HK-2 (cell line): ENCODE data around the gene ACKR2.

Experiments
- DNase-seq: peaks from one replicate; pipeline ENCODE4 v3.0.0-alpha.2; 2018; ENCODE audit not compliant: unreplicated experiment

Gene ACKR2

GRCh38 chr3:42887084-42887483 lies 77.8 kb downstream of the ACKR2 start:
- DNase-seq: no peak

DNA sequence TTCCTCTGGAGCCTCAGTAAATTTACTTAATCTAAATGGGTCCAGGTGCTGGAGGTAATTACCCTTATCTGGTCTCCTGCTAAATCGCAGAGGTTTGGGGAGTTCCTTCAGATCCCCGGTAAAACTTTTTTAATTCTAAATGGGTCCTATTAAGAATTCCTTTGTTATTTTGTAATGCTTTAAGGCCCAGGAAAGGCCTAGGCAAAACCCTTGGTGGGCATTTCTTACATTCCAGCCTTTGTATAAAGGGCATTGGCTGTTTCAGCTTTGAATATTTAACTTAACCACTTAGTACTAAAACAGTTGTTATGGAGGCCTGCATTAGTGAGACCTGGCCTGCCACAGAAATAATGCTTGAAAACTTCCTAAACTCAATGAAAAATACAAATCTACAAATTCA lies 81.8 kb downstream of the ACKR2 start:
- DNase-seq: no peak

DNA sequence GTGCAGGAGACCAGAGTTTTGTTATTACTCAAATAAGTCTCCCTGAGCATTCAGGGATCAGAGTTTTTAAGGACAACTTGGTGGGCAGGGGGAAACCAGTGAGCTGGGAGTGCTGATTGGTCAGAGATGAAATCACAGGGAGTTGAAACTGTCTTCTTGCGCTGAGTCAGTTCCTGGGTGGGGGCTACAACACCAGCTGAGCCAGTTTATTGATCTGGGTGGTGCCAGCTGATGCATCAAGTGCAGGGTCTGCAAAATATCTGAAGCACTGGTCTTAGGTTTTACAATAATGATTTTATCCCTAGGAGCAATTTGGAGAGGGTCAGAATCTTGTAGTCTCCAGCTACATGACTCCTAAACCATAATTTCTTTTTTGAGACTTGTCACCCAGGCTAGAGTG lies 82.9 kb downstream of the ACKR2 start:
- DNase-seq: no peak

- no peak for DNase-seq
These were observed 83.6 kb downstream of the ACKR2 start for GRCh38 chr3:42892807-42893206.

GRCh38 chr3:42894698-42895579 lies 85.7 kb downstream of the ACKR2 start:
- no peak for DNase-seq

DNA sequence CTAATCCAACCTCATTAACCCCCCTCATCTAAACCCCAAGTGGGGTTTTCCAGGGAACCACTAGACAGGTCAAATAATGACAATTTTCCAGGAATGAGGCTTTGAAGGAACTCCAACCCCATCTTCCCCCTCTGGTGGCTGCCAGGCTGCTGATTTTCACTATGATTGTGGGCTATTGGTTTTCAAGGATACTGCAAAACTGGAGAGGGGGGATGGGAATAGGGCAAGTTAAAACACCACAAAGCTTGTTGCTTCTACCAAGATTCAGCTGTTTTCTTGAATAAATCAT lies 86.3 kb downstream of the ACKR2 start:
- DNase-seq: no peak

DNA sequence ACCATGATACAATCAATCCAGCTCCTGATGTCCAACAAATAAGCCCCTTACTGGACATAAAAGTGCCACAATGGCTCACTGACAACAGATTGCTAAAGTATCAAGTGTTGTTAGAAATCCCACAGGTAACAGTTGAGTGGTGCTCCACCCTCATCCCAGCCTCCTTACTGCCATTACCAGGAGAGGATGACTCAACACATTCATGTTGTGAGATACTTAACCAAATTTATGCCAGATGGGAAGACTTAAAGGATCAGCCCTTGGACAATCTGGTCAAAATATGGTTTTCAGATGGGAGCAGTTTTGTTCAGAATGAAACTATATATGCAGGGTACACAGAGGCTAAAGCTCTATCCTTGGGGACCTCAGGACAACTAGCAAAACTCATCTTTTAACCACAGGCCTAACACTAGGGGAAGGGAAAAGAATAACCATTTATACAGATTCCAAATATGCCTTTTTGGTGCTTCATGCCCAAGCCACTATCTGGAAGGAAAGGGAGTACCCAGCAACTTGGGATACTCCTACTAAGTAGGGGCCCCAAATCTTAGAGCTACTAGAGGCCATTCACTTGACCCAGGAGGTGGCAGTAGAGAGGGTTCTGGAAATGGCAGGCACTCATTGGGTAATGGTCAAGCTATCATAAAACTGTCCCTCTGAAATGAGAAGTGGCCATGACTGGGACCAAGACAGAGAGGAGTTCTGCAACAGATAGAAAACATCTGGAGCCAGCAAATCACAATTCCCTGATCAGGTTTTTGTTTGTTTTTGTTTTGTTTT lies 89.8 kb downstream of the ACKR2 start:
- DNase-seq: no peak

- no peak for DNase-seq
These were observed 91.2 kb downstream of the ACKR2 start for GRCh38 chr3:42900226-42901072.

GRCh38 chr3:42901073-42901415 lies 91.8 kb downstream of the ACKR2 start:
- DNase-seq: no peak

DNA sequence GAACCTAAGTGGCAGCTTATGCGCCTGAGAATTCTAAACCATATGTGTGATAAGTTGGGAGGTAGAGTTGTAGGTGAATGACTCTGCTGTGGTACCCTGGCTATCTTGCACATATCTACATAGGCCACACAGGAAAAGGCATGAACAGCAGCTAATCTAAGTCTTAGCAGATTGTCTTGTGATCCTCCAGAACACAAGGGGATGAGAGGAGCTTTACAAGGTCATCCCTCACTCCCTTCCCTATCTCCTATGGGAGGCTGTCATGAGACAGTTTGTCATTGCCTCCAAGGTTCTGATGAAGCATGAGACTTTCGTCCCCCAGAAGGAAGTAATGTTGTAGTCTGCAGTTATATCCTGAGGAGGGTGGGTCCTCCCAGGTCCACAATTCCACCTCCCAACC lies 93.0 kb downstream of the ACKR2 start:
- no peak for DNase-seq

- DNase-seq: no peak
These were observed 94.8 kb downstream of the ACKR2 start for GRCh38 chr3:42904076-42904475.

DNA sequence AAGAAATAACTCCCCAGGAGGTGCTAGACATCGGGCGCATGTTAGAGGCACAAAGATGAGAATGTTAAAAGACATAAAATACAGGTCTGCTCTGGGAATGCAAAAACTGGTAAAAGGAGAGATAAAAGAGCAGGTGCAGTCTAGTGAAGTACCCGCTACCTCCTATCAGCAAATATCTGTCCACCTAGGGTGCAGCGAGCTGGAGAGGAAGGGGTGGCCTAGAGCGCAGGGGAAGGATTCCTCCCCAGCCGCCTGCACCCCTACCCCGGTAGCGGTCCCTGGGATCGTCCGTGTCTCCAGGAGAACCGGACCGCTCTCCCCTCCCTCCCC lies 96.5 kb downstream of the ACKR2 start:
- no peak for DNase-seq

GRCh38 chr3:42906070-42906847 lies 97.0 kb downstream of the ACKR2 start, which contains the start of gene ZNF662:
Gene ZNF662 (plus strand): TSS chr3:42906142. CDS start chr3:42908115, 1,973 bp downstream.
- peak; percentile 50 for DNase-seq

- DNase-seq: no peak
These were observed 97.6 kb downstream of the ACKR2 start for GRCh38 chr3:42906848-42907183.

DNA sequence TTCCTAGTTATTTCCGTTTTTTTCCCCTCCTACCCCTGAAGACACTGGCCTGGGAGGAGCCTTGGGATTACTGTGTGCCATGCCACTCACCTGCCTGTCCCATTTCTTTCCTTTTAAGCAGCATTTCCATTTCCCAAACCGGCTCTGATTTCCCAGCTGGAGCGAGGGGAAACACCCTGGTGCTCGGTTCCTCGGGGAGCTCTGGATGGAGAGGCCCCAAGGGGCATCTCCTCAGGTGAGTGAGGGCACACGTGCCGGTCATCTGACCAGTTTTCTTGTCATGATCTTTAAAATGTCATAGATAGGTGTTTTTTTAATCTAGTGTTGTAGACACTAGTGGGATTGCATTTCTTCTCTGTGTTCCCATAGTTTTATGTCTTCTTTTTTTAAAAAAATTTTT lies 99.4 kb downstream of the ACKR2 start:
- no peak for DNase-seq

DNA sequence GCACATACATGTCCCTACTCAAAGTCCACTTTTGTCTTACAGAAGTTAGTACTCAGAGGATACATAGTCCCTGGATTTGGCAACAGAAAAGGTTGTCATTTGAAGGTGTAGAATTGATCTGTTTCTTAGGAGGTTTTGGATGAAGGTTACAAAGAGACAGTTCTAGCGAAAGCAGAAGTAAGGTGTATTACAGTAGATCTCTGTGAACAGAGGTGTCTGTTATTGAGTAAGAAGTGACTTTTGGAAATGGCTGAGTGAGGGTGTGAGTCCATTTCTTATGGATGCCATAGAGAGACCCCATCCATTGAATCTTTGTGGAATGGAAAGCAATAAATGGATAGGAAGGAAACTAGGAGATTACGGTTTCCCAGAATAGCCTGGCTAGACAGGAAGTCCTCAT lies 102.3 kb downstream of the ACKR2 start:
- no peak for DNase-seq

GRCh38 chr3:42914771-42915515 lies 105.7 kb downstream of the ACKR2 start:
- no peak for DNase-seq
